Neuronal stem cell (in vitro differentiated cells): ENCODE measurements around the gene SLC6A9.

Experiments
- DNase-seq: peaks from one replicate; pipeline ENCODE4 v3.0.0-alpha.2; 2013; ENCODE audit warnings: low spot score
- H2AFZ ChIP-seq: one replicate; pipeline ENCODE4 v1.6.1; 2013; ENCODE audit warnings: mild to moderate bottlenecking, low read length, inconsistent platforms
- H2AK5ac ChIP-seq: 2 replicates; pipeline ENCODE4 v1.6.1; 2013; ENCODE audit warnings: low read depth, mild to moderate bottlenecking, inconsistent platforms, low read length, moderate library complexity, mixed read lengths
- H2BK120ac ChIP-seq: 2 replicates; pipeline ENCODE4 v1.6.1; 2013; ENCODE audit warnings: low read depth, mild to moderate bottlenecking, inconsistent platforms, low read length, moderate library complexity, mixed read lengths
- H2BK12ac ChIP-seq: one replicate; pipeline ENCODE4 v1.6.1; 2013; ENCODE audit warnings: low read length, inconsistent platforms
- H2BK15ac ChIP-seq: 2 replicates; pipeline ENCODE4 v1.6.1; 2013; ENCODE audit warnings: mild to moderate bottlenecking, low read length, inconsistent platforms, mixed read lengths
- H2BK5ac ChIP-seq: one replicate; pipeline ENCODE4 v1.6.1; 2013; ENCODE audit warnings: inconsistent platforms, mild to moderate bottlenecking, low read length, moderate library complexity
- H3K14ac ChIP-seq: one replicate; pipeline ENCODE4 v1.6.1; 2013; ENCODE audit warnings: low read length, inconsistent platforms
- H3K18ac ChIP-seq: 2 replicates; pipeline ENCODE4 v1.6.1; 2013; ENCODE audit warnings: low read length, inconsistent platforms
- H3K23ac ChIP-seq: 2 replicates; pipeline ENCODE4 v1.6.1; 2013; ENCODE audit warnings: low read depth, mild to moderate bottlenecking, mixed read lengths, low read length, inconsistent platforms; ENCODE audit not compliant: poor library complexity
- H3K27ac ChIP-seq: replicated peaks from 3 replicates; pipeline ENCODE4 v1.5.1; 2013; ENCODE audit warnings: low read length, inconsistent platforms
- H3K27me3 ChIP-seq, 3 experiments: 2 replicates each; pipeline ENCODE4 v1.6.1; 2013; ENCODE audit warnings: low read length in 3 of 3, mild to moderate bottlenecking in 2 of 3, inconsistent platforms in 1 of 3, low read depth in 1 of 3, mixed read lengths in 1 of 3, moderate library complexity in 1 of 3; ENCODE audit not compliant: control insufficient read depth in 3 of 3, insufficient read depth in 3 of 3
- H3K36me3 ChIP-seq, 2 donors: replicated peaks in 1 of 2; 2 replicates each; pipeline ENCODE4 v1.6.1; 2013; ENCODE audit warnings: low read length in 2 of 2; ENCODE audit not compliant: control insufficient read depth in 2 of 2, insufficient read depth in 2 of 2
- H3K4ac ChIP-seq: 2 replicates; pipeline ENCODE4 v1.6.1; 2013; ENCODE audit warnings: inconsistent platforms, mild to moderate bottlenecking, low read length, moderate library complexity
- H3K4me1 ChIP-seq, 2 donors: 1 replicate in 1 of 2; 2 replicates in 1 of 2; pipeline ENCODE4 v1.6.1; 2013; ENCODE audit warnings: low read length in 2 of 2, low read depth in 1 of 2; ENCODE audit not compliant: control insufficient read depth in 2 of 2, insufficient read depth in 1 of 2
- H3K4me2 ChIP-seq: one replicate; pipeline ENCODE4 v1.6.1; 2013; ENCODE audit warnings: mild to moderate bottlenecking, low read length, inconsistent platforms; ENCODE audit not compliant: insufficient read depth, poor library complexity, severe bottlenecking
- H3K4me3 ChIP-seq, 2 donors: 2 replicates each; pipeline ENCODE4 v1.5.1; 2013; ENCODE audit warnings: low read length in 2 of 2, mild to moderate bottlenecking in 2 of 2, inconsistent platforms in 1 of 2, moderate library complexity in 1 of 2
- H3K79me1 ChIP-seq: one replicate; pipeline ENCODE4 v1.6.1; 2013; ENCODE audit warnings: low read depth, mild to moderate bottlenecking, inconsistent platforms, low read length, moderate library complexity
- H3K9ac ChIP-seq: one replicate; pipeline ENCODE4 v1.6.1; 2013; ENCODE audit warnings: mild to moderate bottlenecking, low read depth, low read length, inconsistent platforms; ENCODE audit not compliant: poor library complexity
- H3K9me3 ChIP-seq, 2 donors: replicated peaks in 1 of 2; 2 replicates each; pipeline versions ENCODE3 to v1.6.1; 2013; ENCODE audit warnings: low read length in 2 of 2, mild to moderate bottlenecking in 2 of 2, inconsistent platforms in 1 of 2, low read depth in 1 of 2, mixed read lengths in 1 of 2, moderate library complexity in 1 of 2; ENCODE audit not compliant: control insufficient read depth in 2 of 2, insufficient read depth in 1 of 2
- H4K8ac ChIP-seq: one replicate; pipeline ENCODE4 v1.6.1; 2013; ENCODE audit warnings: low read depth, mild to moderate bottlenecking, inconsistent platforms, low read length, moderate library complexity
- H4K91ac ChIP-seq: one replicate; pipeline ENCODE4 v1.6.1; 2013; ENCODE audit warnings: low read length, low read depth, mild to moderate bottlenecking, inconsistent platforms; ENCODE audit not compliant: poor library complexity
- WGBS, 2 donors: extraction: QIAGEN DNeasy Blood & Tissue Kit; methylation state at CpG; one replicate each; pipeline ENCODE4 v1.1.7; 2013; ENCODE audit warnings: missing lambda C conversion rate in 2 of 2, mixed read lengths in 1 of 2; ENCODE audit not compliant: insufficient read length in 2 of 2, insufficient replicate concordance in 1 of 2; ENCODE audit errors: extremely low coverage in 2 of 2; 5-methylcytosine and 5-hydroxymethylcytosine counted together

The SLC6A9 gene

DNA sequence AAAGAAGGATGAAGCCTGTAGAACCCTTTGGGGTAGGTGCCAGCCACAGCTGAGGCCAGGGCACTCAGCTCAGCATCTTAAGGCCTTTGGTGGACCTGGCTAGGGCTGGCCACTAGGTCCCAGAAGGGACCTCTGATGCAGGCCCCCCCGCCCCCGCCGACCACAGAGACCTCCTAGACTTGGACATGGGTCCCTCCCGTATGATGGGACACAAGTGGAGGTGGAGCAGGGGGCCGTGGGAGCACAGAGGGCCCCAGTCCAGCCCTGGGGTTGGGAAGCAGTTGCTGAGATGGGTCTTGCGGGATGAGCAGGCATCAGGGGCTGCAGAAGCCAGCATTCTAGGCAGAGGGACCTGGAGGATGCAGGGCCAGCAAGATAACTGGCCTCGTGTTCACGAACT is 49.0 kb downstream of the SLC6A9 start:
- H3K4me3 ChIP-seq = no peak overlapping the region
- no CpG with 5 or more reads among the region's 8 CpGs for whole genome bisulfite sequencing, 2 donors
- no peak for DNase-seq
- H2BK15ac ChIP-seq = no peak overlapping the region
- peak overlapping the region; percentile 95 for H3K23ac ChIP-seq
- H3K79me1 ChIP-seq = peaks cover 32% of the 10 kb centered on the region
- peaks cover 14 to 16% of the 10 kb centered on the region in 2 donors for H3K4me1 ChIP-seq
- H3K9ac ChIP-seq = no peak overlapping the region
- no peaks in the 10 kb centered on the region for H3K9me3 ChIP-seq
- no peak overlapping the region for H3K27ac ChIP-seq
- H3K27me3 ChIP-seq = no peaks in the 10 kb centered on the region
- H4K91ac ChIP-seq = no peak overlapping the region
- no peak overlapping the region for H2BK120ac ChIP-seq
- no peak overlapping the region for H3K4me2 ChIP-seq
- H2AFZ ChIP-seq = no peak overlapping the region
- peaks cover 39 to 77% of the 10 kb centered on the region in 2 donors for H3K36me3 ChIP-seq
- no peak overlapping the region for H3K14ac ChIP-seq
- no peak overlapping the region for H2AK5ac ChIP-seq
- H4K8ac ChIP-seq = no peak overlapping the region
- no peak overlapping the region for H3K18ac ChIP-seq
- H2BK12ac ChIP-seq = no peak overlapping the region
- no peak overlapping the region for H2BK5ac ChIP-seq
- no peak overlapping the region for H3K4ac ChIP-seq

DNA sequence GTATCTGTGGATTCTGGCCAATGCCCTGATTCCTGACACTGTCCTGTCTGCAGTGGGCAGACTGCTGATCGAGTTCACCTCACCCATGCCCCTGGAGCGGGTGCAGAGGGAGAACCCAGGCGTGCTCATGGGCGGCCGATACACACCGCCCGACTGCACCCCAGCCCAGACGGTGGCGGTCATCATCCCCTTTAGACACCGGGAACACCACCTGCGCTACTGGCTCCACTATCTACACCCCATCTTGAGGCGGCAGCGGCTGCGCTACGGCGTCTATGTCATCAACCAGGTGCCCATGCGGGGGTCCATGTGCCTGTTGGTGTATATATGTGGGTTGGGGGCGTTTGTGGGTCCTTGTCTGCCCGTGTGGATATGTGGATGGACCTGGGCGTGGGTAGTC is 49.6 kb downstream of the SLC6A9 start:
- Histone ChIP-seq H3K4me2 (no peak overlapping the region), H2BK120ac (no peak overlapping the region), H3K9ac (no peak overlapping the region), H2AFZ (no peak overlapping the region), H2BK12ac (no peak overlapping the region), H3K36me3 (peaks cover 40 to 78% of the 10 kb centered on the region in 2 donors), H3K27me3 (no peaks in the 10 kb centered on the region), H3K14ac (no peak overlapping the region), H2BK15ac (no peak overlapping the region), H3K23ac (peak overlapping the region; percentile 95), H3K79me1 (peaks cover 36% of the 10 kb centered on the region), H4K8ac (no peak overlapping the region), H3K9me3 (no peaks in the 10 kb centered on the region), H2AK5ac (no peak overlapping the region), H2BK5ac (no peak overlapping the region), H3K4me3 (no peak overlapping the region), H3K4ac (no peak overlapping the region), H3K18ac (no peak overlapping the region), H3K4me1 (peaks cover 14 to 16% of the 10 kb centered on the region in 2 donors), H3K27ac (no peak overlapping the region), H4K91ac (no peak overlapping the region)
- WGBS, 2 donors = no CpG with 5 or more reads among the region's 20 CpGs
- DNase-seq = no peak

DNA sequence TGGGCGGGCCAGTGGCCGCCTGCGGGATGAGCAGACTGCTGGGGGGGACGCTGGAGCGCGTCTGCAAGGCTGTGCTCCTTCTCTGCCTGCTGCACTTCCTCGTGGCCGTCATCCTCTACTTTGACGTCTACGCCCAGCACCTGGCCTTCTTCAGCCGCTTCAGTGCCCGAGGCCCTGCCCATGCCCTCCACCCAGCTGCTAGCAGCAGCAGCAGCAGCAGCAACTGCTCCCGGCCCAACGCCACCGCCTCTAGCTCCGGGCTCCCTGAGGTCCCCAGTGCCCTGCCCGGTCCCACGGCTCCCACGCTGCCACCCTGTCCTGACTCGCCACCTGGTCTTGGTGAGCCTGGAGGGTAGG is 50.1 kb downstream of the SLC6A9 start:
- Histone ChIP-seq H3K4ac (no peak overlapping the region), H3K4me3 (no peak overlapping the region), H3K23ac (peak overlapping the region; percentile 89), H3K4me1 (peaks cover 14 to 20% of the 10 kb centered on the region in 2 donors), H3K27me3 (no peaks in the 10 kb centered on the region), H3K79me1 (peaks cover 37% of the 10 kb centered on the region), H2BK12ac (no peak overlapping the region), H2BK120ac (no peak overlapping the region), H2AFZ (no peak overlapping the region), H4K91ac (peak overlapping the region; percentile 46), H3K36me3 (peaks cover 44 to 78% of the 10 kb centered on the region in 2 donors), H3K4me2 (no peak overlapping the region), H3K9me3 (no peaks in the 10 kb centered on the region), H3K14ac (peak overlapping the region; percentile 1), H2AK5ac (no peak overlapping the region), H3K27ac (no peak overlapping the region), H3K9ac (peak overlapping the region; percentile 16), H3K18ac (no peak overlapping the region), H2BK15ac (no peak overlapping the region), H4K8ac (no peak overlapping the region), H2BK5ac (peak overlapping the region; percentile 72)
- WGBS, 2 donors = no CpG with 5 or more reads among the region's 20 CpGs
- no peak for DNase-seq

DNA sequence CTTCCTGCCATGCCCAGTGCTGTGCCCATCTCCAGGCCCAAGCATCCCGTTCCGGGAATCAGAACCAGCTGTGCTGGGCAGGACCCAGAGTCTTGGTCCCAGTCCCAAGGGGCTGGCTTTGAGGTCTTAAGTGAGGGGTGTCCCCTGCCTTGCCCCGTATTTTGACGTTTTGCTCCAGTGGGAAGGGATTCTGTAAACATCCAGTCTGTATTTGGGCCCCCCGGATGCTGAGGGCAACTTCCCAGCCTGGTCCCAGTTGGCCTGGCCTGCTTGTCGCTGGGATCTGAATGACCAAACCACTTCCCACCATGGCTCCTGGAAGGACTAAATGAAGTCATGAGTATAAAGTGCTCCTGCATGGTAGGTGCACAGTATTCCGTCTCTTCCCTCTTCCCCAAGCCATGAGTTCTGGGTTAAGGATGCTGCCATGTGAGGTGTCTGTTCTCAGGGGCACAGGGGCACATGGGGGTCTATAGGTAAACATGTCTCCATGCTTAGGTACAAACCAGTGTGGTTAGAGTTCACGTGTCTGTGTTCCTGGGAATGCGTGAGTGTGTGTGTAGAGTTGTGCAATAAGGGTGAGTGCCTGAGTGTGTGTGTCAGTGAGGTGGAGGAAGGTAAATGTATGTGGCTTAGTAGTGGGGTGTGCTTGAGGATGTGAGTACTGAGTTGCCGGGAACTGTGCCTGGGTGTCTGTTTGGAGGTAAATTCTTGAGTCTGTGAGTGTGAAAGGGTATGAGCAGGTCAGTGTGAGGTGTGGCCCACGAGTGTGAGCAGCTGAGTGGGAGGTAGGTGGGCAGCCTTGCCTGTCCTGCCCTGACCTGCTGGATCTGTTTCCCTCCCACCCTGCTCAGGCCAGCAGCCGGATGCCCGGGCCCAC is 50.8 kb downstream of the SLC6A9 start:
- peak overlapping the region; percentile 77 for H3K14ac ChIP-seq
- H2AFZ ChIP-seq = no peak overlapping the region
- H4K91ac ChIP-seq = peak overlapping the region; percentile 46
- H3K23ac ChIP-seq = peak overlapping the region; percentile 89
- peak overlapping the region; percentile 26 for H3K4ac ChIP-seq
- no peak overlapping the region for H4K8ac ChIP-seq
- WGBS, 2 donors = no CpG with 5 or more reads among the region's 13 CpGs
- peak overlapping the region; percentile 90 for H2AK5ac ChIP-seq
- no peak for DNase-seq
- H3K4me1 ChIP-seq = peaks cover 17 to 26% of the 10 kb centered on the region in 2 donors
- H3K18ac ChIP-seq = peak overlapping the region; percentile 93
- H2BK12ac ChIP-seq = no peak overlapping the region
- peak overlapping the region; percentile 89 for H3K4me2 ChIP-seq
- H3K9ac ChIP-seq = peak overlapping the region; percentile 93
- no peaks in the 10 kb centered on the region for H3K27me3 ChIP-seq
- peak overlapping the region; percentile 72 for H2BK5ac ChIP-seq
- H3K79me1 ChIP-seq = peaks cover 40% of the 10 kb centered on the region
- no peak overlapping the region for H3K27ac ChIP-seq
- H3K4me3 ChIP-seq = peak overlapping the region; percentile 72 to 83
- H2BK15ac ChIP-seq = no peak overlapping the region
- peak overlapping the region; percentile 33 for H2BK120ac ChIP-seq
- no peaks in the 10 kb centered on the region for H3K9me3 ChIP-seq
- peaks cover 39 to 75% of the 10 kb centered on the region in 2 donors for H3K36me3 ChIP-seq
